ENCODE measurements around the gene PNPLA1.
A peak's percentile ranks its signal among the peaks of the same experiment; 100 is the strongest.

Gene PNPLA1

DNA sequence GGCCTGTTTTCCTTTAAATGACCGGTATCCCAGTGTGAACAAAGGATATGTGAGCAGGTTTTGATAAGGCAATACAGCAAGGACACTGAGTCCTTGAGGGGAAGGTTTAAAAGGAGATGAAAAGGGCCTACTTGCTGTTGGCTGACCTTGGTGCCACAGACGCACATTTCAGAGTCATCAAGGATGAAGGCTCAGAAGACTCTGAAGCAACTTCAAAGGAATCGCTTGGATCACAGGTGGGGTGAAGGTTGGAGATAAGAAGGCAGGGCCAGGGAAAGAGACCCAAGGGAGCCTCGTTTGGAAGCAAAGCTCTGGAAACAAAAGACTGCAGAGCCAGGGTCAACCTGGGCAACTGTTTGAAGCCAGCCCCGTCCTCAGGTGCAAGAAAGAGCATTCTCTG, 30.1 kb upstream of the PNPLA1 start:
- H3K4me1 ChIP-seq (ENCODE audit: insufficient read depth, insufficient read length): no peaks in the 10 kb centered on the region
- no peak overlapping the region for H3K9ac ChIP-seq (ENCODE audit: insufficient read length, low read depth)
- no peaks in the 10 kb centered on the region for H3K9me3 ChIP-seq (ENCODE audit: insufficient read depth, low read length)
- no peaks in the 10 kb centered on the region for H3K36me3 ChIP-seq (ENCODE audit: insufficient read depth, insufficient read length, low read length)
- H3K4me3 ChIP-seq (ENCODE audit: insufficient read length, low read depth): no peak overlapping the region
- H3K27me3 ChIP-seq (ENCODE audit: insufficient read depth, insufficient read length): no peaks in the 10 kb centered on the region
- TF ChIP-seq YY1 (IDR thresholded peaks at IDR 0.05; ENCODE audit: insufficient read depth, insufficient read length) (no peak), ZNF274 (IDR thresholded peaks at IDR 0.05; ENCODE audit: low read depth, low read length) (no peak)
- no peak for DNase-seq (ENCODE audit: low read depth, low spot score)

DNA sequence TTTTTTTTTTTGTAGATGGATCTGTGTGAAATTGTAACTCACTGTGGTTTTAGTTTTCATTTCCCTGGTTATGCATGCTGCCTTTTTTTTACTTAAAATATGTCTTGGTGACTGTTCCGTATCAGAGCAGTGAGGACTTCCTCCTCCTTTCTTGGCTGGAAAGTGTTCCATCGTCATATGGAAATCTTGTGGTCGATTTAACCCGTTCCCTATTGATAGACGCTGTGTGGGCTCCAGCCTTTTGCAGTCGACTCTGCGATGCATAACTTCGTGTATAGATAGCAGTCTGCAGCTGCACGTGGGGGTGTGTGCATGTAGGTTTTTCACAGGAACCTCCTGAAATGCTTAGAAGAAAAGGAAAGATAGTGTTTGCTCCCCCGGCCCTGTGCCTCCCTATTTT, 28.1 kb upstream of the PNPLA1 start:
- H3K9ac ChIP-seq (ENCODE audit: insufficient read length, low read depth): no peak overlapping the region
- H3K4me3 ChIP-seq (ENCODE audit: insufficient read length, low read depth): no peak overlapping the region
- H3K4me1 ChIP-seq (ENCODE audit: insufficient read depth, insufficient read length): peaks cover 3% of the 10 kb centered on the region
- no peaks in the 10 kb centered on the region for H3K27me3 ChIP-seq (ENCODE audit: insufficient read depth, insufficient read length)
- no peaks in the 10 kb centered on the region for H3K9me3 ChIP-seq (ENCODE audit: insufficient read depth, low read length)
- no peak for TF ChIP-seq ZNF274 (IDR thresholded peaks at IDR 0.05; ENCODE audit: low read depth, low read length)
- TF ChIP-seq YY1 (IDR thresholded peaks at IDR 0.05; ENCODE audit: insufficient read depth, insufficient read length): no peak
- no peak for TF ChIP-seq SUZ12 (IDR thresholded peaks at IDR 0.05; ENCODE audit: extremely low read depth, insufficient read depth, insufficient read length)
- H3K36me3 ChIP-seq (ENCODE audit: insufficient read depth, insufficient read length, low read length): no peaks in the 10 kb centered on the region
- DNase-seq (ENCODE audit: low read depth, low spot score): no peak

DNA sequence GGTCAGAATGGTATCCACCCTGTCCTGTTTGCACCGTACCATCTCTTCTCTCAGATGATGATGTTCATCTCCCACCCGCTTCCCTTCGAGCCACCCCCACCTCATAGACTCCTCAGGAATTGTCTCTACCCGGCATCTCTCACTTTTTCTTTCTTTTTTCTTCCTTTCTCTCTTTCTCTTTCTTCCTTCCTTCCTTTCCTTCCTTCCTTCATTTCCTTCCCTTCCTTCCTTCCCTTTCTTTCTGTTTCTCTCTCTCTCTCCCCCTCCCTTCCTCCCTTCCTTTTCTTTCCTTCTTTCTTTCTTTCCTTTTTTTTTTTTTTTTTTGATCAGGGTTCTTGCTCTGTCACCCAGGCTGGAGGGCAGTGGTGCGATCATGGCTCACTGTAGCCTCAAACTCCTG, 27.7 kb upstream of the PNPLA1 start:
- H3K4me1 ChIP-seq (ENCODE audit: insufficient read depth, insufficient read length): peaks cover 3% of the 10 kb centered on the region
- no peak for DNase-seq (ENCODE audit: low read depth, low spot score)
- TF ChIP-seq SUZ12 (IDR thresholded peaks at IDR 0.05; ENCODE audit: extremely low read depth, insufficient read depth, insufficient read length): no peak
- TF ChIP-seq YY1 (IDR thresholded peaks at IDR 0.05; ENCODE audit: insufficient read depth, insufficient read length): no peak
- TF ChIP-seq ZNF274 (IDR thresholded peaks at IDR 0.05; ENCODE audit: low read depth, low read length): no peak
- H3K4me3 ChIP-seq (ENCODE audit: insufficient read length, low read depth): no peak overlapping the region
- H3K9me3 ChIP-seq (ENCODE audit: insufficient read depth, low read length): no peaks in the 10 kb centered on the region
- H3K36me3 ChIP-seq (ENCODE audit: insufficient read depth, insufficient read length, low read length): no peaks in the 10 kb centered on the region
- H3K27me3 ChIP-seq (ENCODE audit: insufficient read depth, insufficient read length): no peaks in the 10 kb centered on the region
- H3K9ac ChIP-seq (ENCODE audit: insufficient read length, low read depth): no peak overlapping the region

DNA sequence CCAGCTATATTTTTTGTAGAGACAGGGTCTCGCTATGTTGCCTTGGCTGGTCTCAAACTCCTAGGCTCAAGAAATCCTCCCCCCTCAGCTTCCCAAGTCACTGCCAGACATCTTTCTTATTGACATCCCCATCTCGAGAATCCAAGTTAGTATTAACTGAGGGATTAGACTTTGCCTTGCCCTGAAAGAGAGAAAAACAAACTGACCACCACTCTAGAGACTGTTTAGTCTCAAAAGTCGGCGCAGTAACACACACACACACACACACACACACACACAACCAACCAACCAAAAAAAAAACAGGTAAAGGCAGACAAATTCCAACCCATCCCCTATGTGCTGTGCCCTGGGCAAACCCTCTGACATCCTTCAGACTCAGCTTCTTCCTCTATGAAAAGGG, 27.2 kb upstream of the PNPLA1 start:
- no peaks in the 10 kb centered on the region for H3K36me3 ChIP-seq (ENCODE audit: insufficient read depth, insufficient read length, low read length)
- no peak overlapping the region for H3K4me3 ChIP-seq (ENCODE audit: insufficient read length, low read depth)
- H3K4me1 ChIP-seq (ENCODE audit: insufficient read depth, insufficient read length): peaks cover 3% of the 10 kb centered on the region
- H3K9me3 ChIP-seq (ENCODE audit: insufficient read depth, low read length): no peaks in the 10 kb centered on the region
- H3K27me3 ChIP-seq (ENCODE audit: insufficient read depth, insufficient read length): no peaks in the 10 kb centered on the region
- no peak for TF ChIP-seq ZNF274 (IDR thresholded peaks at IDR 0.05; ENCODE audit: low read depth, low read length)
- TF ChIP-seq SUZ12 (IDR thresholded peaks at IDR 0.05; ENCODE audit: extremely low read depth, insufficient read depth, insufficient read length): no peak
- no peak for TF ChIP-seq YY1 (IDR thresholded peaks at IDR 0.05; ENCODE audit: insufficient read depth, insufficient read length)
- H3K9ac ChIP-seq (ENCODE audit: insufficient read length, low read depth): no peak overlapping the region
- DNase-seq (ENCODE audit: low read depth, low spot score): no peak

DNA sequence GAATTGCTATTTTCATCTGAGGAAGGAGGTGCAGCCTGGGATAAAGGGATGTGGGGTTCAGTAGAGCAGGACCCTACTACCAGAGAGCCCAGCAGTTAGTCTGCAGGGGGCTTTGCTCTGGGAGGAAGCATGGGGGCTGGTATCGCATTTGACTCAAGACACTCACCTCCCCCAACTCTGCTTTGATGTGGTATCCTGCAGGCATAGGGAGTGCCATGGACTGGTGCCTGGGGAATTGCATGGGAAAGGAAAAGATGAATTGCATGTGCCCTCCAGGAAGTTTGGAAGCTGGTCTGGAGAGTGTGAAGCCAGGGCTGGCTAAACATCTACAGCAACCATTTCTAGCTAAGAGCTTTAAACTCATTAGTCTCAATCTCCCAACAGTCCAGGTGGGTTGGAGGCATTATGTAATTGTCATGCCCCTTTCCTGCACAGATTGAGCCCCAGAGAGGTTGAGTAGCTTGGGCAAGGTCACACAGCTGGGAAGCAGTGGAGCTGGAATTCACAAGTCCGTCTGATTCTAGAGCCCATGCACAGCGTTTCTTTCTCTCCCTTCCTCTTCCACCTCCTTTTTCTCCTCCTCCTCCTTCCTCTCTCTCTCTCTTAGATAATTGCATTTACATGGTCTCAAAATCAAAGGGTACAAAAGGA, 26.2 kb upstream of the PNPLA1 start:
- Histone ChIP-seq H3K4me3 (ENCODE audit: insufficient read length, low read depth) (no peak overlapping the region), H3K4me1 (ENCODE audit: insufficient read depth, insufficient read length) (peaks cover 3% of the 10 kb centered on the region), H3K9me3 (ENCODE audit: insufficient read depth, low read length) (no peaks in the 10 kb centered on the region), H3K27me3 (ENCODE audit: insufficient read depth, insufficient read length) (no peaks in the 10 kb centered on the region), H3K9ac (ENCODE audit: insufficient read length, low read depth) (no peak overlapping the region), H3K36me3 (ENCODE audit: insufficient read depth, insufficient read length, low read length) (no peaks in the 10 kb centered on the region)
- TF ChIP-seq YY1 (IDR thresholded peaks at IDR 0.05; ENCODE audit: insufficient read depth, insufficient read length): no peak
- TF ChIP-seq SUZ12 (IDR thresholded peaks at IDR 0.05; ENCODE audit: extremely low read depth, insufficient read depth, insufficient read length): no peak
- no peak for TF ChIP-seq ZNF274 (IDR thresholded peaks at IDR 0.05; ENCODE audit: low read depth, low read length)
- DNase-seq (ENCODE audit: low read depth, low spot score): no peak

DNA sequence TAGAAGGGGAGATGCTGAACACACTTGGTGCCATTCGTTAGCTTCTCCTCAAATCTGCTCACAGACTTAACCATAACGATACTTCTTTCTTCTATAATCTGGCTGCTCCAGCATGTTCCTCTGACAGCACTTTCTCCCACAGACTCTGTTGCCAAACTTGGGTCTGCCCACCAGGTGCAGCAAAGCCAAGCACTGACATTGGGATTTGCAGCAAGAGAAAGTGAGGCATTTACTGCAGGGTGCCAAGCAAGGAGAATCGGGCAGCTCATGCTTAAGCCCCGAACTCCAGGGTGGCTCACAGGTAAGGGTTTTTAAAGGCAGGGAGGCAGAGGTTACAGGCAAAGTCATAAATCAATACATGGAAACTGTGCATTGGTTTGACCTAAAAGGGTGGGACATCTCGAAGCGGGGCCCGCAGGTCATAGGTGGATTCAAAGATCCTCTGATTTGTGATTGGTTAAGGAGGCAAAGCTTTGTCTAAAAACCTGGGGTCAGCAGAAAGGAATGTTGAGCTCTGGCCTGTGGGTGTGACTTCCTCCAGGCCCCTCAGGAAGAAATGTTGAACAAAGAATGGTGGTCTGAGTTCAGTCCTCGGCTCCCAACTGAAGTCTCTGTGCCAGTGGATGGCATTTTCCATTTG, 25.1 kb upstream of the PNPLA1 start:
- Histone ChIP-seq H3K9me3 (ENCODE audit: insufficient read depth, low read length) (no peaks in the 10 kb centered on the region), H3K9ac (ENCODE audit: insufficient read length, low read depth) (no peak overlapping the region), H3K4me3 (ENCODE audit: insufficient read length, low read depth) (no peak overlapping the region), H3K36me3 (ENCODE audit: insufficient read depth, insufficient read length, low read length) (no peaks in the 10 kb centered on the region), H3K4me1 (ENCODE audit: insufficient read depth, insufficient read length) (peaks cover 3% of the 10 kb centered on the region), H3K27me3 (ENCODE audit: insufficient read depth, insufficient read length) (no peaks in the 10 kb centered on the region)
- TF ChIP-seq SUZ12 (IDR thresholded peaks at IDR 0.05; ENCODE audit: extremely low read depth, insufficient read depth, insufficient read length) (no peak), YY1 (IDR thresholded peaks at IDR 0.05; ENCODE audit: insufficient read depth, insufficient read length) (no peak), ZNF274 (IDR thresholded peaks at IDR 0.05; ENCODE audit: low read depth, low read length) (no peak)
- DNase-seq (ENCODE audit: low read depth, low spot score): peak; percentile 23

DNA sequence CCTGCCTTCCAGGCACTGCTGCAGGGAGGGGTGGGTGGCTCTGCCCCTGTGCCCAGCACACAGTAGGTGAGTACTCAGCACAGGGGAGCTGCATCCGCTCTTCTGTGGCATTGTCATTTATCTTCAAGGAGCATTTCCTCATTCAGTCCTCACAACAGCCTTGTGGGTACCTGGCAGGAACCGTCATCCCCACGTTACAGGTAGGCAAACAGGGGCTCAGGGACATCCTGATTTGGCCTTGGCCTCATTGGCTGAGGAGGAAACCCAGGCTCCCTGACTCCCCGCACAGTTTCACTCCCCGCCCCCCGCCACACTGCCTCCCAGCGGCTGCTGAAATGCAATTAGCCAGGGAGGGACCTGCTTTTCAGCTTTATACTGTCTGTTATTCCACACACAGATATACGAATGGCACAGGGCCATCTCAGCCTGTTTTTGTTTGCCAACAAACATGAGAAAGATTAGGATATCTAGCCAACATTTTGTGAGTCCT, 24.2 kb upstream of the PNPLA1 start:
- Histone ChIP-seq H3K27me3 (ENCODE audit: insufficient read depth, insufficient read length) (no peaks in the 10 kb centered on the region), H3K4me3 (ENCODE audit: insufficient read length, low read depth) (no peak overlapping the region), H3K9me3 (ENCODE audit: insufficient read depth, low read length) (no peaks in the 10 kb centered on the region), H3K9ac (ENCODE audit: insufficient read length, low read depth) (no peak overlapping the region), H3K4me1 (ENCODE audit: insufficient read depth, insufficient read length) (peaks cover 3% of the 10 kb centered on the region), H3K36me3 (ENCODE audit: insufficient read depth, insufficient read length, low read length) (no peaks in the 10 kb centered on the region)
- DNase-seq (ENCODE audit: low read depth, low spot score): no peak
- no peak for TF ChIP-seq YY1 (IDR thresholded peaks at IDR 0.05; ENCODE audit: insufficient read depth, insufficient read length)

Measured in NT2/D1 (cell line).